ENCODE measurements around the gene IGLL1.
"Not testable (repeated sequence)": the region's sequence is repeated elsewhere in the genome, so short reads cannot be mapped to it uniquely, and the experiment has no call there.

Gene IGLL1

DNA sequence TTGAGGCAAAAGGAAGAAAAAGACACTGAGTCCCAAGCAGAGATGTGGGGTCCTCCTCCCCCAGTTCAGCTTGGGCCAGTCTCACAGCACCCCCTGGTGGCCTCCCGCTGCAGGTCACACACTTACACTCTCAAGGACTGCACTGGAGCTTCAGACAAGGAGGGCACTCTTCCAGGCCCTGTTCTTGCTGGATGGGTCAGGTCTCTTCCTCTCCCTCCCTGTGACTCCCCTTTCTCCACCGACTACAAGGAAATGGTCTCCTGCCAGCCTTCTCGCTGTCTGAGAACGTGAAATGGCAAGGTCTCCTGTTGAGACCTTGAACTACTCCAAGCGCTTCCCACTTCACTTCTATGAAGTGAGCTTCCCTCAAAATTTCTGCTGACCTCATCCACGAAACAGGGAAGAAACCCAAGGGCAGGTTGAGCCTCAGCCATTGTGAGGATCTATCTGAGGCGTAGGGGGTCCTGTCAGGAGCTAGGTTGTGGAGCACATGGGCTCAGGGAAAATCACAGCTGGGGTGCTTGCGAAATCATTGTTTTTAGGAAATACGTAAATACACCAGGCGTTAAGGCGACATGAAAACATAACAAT is 11.2 kb upstream of the IGLL1 start:
- DNase-seq, result peak; percentile 28

DNA sequence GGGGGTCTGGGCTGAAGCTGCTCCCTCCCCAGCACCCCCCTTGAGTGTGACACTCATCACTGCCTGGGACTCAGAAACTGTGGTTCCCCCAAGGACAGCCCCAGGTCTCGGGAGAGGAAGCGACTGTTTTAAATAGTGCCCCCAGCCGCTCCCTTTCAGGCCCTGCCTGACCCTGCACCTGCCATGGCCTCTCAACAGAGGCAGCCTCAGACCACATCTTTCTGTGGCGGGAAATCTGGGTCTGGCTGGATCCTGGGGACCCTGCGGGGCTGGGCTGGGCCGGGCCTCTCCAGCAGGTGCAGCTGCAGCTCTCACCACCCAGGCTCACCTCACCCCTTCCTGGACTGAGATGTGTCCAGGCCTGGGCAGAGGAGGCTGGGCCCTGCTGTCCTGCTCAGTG is 3.7 kb upstream of the IGLL1 start:
- DNase-seq, result no peak

DNA sequence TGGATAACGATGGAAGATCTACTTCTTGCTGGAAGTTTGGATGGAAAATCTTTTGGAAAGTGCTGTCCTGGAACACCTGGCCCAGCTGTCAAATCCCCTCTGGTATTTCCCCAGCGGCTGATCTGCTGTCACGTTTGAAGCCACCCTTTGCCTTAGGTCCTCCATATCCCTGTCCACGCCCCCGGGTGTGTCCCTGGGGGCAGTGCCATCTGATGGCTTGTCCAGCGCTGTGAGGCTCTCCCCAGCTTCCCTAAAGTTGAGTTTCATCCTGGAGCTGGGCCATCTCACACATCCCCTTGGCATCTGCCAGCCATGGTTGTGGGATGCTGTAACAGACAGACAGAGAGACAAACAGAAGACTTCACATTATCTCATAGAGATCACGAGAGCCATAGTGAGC is 3.1 kb upstream of the IGLL1 start:
- no peak for DNase-seq

DNA sequence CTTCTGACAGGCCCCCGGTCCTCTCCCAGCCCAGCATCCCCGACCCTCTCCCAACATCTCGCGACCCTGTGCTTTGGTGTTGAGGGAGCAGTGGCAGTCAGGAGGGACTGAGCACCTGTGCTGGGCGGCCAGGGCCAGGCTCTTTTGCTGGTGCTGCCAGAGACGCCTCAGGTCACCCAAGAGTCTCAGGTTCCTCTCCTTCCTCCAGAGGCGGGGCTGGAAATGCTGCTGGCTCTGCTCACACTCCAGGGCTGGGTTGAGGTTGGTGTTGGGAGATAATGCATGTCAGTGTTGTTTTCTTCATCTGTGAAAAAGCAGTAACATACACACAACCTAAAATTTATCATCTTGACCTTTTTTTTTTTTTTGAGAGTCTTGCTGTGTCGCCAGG is 1.2 kb upstream of the IGLL1 start:
- no peak for DNase-seq

DNA sequence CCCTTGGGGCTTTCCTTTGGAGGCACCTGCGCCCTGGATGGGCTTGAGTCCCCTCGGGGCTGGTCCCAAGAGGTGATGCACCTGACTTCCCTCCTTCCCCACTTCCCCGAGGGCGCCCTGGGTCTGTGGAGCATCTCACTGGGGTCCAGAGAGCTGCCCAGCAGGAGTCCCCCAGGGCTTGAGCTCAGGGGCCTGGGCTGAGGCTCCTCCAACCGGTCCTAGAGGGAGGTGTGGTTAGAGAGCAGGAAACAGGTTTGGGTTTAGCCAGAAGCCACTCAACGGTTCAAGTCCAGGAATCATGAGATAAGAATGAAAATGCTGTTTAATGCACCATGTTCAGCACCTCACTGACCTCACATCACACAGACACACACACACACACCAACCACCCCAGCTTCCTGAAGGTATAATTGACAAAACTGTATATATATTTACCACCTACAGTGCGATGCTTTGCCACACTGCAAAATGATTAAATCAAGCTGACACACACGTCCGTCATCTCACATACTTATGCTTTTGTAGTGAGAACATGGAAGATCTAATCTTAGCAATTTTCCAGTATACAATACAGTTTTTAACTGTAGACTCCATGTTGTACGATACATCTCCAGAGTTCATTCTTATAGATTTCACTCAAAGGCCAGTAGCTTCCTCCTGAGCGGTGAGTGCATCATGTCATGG is 628 bp upstream of the IGLL1 start:
- DNase-seq, result no peak

DNA sequence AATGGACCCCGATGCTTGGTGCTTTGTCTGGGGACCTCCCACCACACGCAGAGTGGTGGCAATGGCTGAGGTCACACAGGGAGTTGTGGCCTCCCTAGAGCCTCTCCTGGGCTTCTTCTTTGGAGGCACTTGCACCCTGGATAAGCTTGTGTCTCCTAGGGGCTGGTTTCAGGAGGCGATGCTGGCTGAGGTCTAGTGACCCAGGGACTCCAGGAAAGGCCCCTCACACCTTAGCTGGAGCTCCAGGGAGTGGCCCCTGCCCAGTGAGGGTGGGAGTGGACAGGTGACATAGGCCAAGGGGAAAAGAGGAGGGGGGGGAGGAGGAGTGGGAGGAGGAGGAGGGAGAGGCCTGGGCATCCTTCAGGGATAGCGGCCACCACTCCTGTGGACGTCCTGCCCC is 810 bp downstream of the IGLL1 start:
- no peak for DNase-seq

DNA sequence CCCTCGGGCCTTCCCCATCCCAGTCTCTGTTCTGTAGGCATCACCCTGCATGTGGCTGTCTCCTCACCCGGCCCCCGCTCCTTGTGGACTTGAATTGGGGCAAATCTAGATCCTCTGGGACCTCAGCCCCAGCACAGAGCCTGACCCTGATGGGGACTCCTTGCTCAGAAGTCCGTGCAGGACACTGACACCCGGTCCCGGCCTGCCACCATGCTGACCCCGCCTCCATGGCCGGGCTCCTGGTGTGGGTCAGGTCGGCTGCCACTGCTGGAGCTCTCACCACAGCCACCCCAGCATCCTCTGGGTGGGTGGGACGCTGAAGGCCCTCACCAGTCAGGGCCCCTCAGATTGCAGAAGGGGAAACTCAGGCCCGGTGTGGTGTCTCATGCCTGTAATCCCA is 1.8 kb downstream of the IGLL1 start:
- DNase-seq, result no peak

DNA sequence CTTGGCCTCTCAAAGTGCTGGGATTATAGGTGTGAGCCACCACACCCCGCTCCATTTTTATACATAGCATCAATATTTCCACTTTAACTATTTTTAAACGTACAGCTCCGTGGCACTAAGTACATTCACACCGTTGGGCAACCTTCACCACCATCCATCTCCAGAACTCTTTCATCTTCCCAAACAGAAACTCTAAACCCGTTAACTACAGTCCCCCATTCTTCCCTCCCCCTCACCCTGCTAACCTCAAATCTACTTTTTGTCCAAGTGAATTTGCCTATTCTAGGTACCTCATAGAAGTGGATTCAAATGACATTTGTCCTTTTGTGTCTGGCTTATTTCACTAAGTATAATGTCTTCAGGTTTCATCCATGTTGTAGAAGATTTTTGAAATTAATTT is 3.4 kb downstream of the IGLL1 start:
- no peak for DNase-seq

DNA sequence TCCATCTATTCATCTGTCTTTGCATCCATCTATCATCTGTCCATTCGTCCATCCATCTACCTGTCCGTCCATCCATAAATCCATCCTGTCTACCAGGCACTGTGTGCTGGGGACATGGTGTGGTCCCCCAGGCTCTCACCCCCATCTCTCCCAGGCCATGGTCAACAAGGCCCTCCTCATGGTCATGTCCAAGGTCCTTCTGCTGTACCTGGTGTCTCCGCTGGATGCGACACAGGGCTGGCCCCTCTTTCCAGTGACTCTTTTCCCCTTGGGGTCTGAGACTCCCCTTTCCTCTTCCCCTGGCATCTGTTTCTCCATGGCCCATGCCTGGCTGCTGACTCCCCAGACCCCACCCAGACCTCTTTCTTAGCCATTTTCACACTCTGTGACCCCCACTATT is 4.5 kb downstream of the IGLL1 start:
- no peak for DNase-seq

DNA sequence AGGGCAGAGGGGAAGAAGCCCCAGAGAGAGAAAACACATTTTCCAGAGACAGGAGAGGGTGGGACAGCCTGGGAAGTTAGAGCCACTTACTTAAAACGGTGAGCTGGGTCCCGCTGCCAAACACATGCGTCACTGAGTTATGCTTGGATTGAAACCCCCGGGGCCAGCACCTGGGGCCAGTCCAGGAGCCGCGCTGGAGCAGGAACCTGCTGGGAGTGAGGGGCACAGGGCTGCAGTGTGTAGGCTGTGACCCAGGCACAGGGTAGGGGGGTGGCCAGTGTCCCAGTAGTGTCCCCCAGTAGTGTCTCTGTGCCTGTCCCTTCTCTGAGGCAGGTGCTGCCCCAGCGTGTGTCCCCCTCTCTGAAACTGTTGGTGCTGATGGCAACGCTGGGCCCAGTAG is 5.2 kb downstream of the IGLL1 start:
- no peak for DNase-seq

DNA sequence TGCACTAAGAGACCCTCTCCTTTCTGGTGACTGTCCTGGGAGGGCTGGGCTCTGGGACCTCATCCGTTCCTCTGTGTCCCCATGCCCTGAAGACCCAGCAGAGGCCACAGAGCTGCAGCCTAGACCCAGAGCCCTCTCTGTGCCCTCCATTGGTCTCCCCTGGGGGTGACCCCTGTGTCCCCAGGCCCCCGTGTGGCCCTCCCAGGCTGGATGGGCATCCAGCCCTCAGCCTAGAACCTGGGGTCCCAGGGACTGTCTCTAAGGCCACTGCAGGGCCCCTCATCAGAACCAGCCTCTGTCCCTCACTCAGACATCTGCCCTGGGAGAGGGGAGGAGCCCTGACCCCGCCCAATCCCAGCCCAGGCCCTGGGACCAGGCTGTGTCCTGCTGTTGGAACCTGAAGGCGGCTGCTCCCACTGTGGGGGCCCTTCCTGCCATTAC is 5.7 kb downstream of the IGLL1 start:
- no peak for DNase-seq

DNA sequence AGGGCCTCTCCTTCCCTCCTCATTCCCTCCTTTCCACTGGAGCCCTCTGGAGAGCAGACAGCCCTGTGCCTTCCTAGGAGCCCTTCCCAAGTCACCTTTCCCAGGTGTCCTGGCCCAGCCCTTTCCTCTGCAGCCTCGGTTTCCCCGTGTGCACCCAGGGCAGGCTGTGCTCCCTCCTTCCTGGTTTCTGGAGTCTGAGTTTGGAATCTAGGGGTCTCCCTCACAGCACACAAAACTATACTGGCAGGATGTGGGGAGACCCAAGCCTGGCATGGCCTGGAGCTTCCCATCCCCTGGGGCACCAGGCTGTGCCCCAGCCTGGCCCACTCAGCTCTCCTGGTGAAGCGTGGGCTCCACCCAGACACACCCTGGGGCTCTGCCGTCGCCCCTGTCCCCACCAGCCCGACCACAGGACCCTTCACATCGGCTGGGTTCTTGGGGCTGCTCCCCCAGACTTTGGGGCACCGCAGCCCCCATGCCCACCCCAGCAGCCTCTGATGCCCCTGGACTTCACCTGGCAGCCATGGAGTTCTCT is 6.3 kb downstream of the IGLL1 start:
- DNase-seq, result not testable (repeated sequence)

DNA sequence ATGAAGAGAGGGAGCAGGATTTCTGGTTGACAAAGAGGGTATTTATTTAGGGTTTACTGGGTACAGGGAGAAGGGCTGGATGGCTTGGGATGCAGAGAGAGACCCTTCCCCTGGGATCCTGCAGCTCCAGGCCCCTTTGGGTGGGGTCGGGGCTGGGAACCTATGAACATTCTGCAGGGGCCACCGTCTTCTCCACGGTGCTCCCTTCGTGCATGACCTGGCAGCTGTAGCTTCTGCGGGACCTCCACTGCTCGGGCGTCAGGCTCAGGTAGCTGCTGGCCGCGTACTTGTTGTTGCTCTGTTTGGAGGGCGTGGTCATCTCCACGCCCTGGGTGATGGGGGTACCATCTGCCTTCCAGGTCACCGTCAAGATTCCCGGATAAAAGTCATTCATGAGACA is 7.0 kb downstream of the IGLL1 start:
- DNase-seq, result not testable (repeated sequence)

DNA sequence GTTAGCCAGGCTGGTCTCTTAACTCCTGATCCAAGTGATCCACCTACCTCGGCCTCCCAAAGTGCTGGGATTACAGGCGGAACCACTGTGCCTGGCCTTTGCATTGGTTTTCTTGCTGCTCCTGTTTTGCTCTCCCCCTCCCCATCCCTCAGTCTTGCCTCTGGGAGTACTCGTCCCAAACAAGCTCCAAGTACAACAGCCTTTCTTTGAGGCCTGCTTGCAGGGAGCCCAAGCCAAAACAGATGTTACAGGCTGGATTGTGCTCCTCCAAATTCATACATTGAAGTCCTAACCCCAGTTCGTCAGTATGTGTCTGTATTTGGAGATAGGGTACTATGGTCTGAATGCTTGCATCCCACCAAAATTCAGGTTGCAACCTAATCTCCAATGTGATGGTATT is 8.6 kb downstream of the IGLL1 start:
- DNase-seq, result no peak

DNA sequence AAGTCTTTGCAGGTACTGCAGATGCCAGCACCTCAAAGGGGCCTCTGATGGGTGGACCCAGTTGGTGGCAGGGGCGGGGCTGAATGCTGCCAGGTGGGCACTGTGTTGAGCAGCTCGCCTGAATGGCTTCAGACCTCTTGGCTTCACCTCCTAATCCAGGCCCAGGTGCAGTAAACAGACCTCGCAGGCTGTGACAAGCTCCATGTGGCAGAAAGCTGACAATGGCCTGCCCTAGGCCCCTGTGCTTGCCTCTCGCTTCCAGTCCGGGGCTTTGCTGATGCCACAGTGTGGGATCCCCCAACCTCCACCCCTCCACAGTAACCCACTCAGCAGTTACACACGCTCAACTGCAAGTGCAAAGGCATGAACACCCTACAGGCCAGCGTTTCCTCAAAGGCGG is 9.4 kb downstream of the IGLL1 start:
- no peak for DNase-seq

DNA sequence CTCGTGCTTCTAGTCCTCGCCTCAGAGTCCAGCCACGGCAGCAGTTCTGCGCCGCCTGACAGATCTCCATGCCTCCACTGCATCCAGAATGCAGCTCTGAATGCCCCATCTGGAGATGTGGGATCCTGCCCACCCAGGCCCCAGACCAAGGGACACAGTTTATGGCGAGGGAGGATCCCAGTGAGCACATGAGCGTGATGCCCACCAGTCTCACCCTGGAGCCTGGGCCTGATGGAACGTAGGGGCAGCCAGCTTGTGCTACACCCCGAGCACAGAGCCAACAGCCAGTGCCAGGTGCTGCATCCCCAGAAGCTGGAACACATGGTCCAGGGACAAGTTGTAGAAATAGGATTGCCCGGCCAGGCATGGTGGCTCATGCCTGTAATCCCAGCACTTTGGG is 10.4 kb downstream of the IGLL1 start:
- DNase-seq, result no peak

DNA sequence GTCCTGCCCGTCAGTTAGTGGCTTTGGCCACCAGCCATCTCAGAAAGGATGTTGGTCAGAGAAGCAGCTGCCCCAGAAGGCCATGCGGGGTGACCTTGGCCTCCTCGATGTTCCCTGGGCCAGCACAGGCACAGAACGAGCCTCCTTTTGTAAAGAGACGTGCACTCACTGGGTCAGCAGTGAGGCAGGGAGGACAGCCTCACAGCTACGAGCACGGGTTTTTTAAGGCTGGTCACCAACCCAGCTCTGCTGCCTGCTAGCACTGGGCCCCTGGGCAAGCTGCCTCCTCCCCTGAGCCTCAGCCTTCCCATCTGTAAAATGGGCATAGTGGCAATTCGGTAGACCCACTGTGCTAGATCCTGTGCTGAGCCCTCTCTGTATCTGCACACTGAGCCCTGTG is 10.8 kb downstream of the IGLL1 start:
- DNase-seq, result no peak

DNA sequence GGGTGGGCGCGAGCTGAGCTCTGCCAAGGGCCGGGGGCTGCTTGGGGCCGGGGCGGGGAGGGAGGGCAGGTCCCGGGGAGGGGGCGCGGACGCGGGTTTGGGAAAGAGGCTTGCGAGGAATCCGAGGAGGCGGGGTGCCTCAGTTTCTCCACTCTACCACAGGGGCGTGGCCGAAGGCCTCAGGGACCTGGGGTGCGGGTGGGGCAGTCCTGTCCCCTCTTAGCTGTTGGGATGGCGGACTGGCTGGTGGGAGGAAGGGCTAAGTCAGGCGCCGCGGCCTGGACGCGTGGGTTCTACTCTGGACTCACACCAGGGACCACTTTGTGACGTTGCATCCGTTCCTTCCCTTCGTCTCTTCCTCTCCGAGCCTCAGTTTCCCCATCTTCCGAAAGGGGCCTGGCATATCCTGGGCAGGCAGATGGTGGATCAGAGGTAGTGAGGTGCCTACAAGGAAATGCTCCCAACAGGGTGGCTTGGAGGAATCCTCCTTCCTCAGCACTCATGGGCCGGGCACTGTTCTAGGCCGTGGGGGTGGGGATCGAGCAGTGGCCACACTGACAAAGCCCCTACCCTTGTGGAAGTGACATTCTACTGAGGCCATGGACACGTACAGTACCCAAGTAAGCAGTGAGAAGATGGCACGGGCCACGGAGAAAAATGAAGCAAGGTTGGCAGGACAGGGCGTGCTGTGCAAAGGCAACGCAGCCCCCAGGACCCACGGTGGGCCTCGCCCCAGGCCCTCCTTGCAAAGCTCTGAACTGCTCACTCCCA is 13.2 kb downstream of the IGLL1 start:
- no peak for DNase-seq

DNA sequence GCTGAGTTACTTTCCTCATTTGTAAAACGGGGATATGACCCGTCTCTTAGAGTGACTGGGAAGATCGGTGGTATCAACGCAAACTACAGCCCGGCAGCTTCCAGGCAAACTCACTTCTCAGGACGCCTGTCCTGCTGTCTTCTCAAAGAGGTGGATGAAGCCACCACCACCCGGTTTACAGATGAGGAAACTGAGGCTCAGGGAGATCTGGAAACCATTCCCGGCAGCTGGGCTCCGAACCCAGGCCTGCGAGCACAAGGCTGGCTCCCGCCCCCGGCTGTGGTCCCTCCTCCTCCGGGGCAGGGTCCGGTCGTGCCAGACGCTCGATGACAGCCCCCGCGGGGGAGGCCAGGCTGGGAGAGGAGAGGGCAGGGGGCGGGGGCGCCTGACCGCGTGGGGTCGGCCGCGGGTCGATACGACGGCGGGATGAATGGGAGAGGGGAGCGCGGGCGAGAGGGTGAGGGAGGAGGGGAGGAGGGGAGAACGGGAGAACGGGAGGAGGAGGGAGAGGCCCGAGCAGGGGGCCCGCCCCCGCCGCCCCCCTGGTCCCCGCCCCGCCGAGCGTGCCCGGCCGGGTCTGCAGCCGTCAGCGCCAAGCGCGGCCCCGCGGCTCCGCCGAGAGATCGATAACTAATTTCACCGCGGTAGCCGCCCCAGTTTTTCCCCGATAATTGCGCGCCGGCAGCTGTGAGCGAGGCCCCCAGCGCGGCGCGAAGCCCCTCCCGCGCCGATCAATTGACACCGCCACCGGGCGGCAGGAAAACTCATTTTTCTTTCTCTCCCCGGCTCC is 14.0 kb downstream of the IGLL1 start:
- no peak for DNase-seq

DNA sequence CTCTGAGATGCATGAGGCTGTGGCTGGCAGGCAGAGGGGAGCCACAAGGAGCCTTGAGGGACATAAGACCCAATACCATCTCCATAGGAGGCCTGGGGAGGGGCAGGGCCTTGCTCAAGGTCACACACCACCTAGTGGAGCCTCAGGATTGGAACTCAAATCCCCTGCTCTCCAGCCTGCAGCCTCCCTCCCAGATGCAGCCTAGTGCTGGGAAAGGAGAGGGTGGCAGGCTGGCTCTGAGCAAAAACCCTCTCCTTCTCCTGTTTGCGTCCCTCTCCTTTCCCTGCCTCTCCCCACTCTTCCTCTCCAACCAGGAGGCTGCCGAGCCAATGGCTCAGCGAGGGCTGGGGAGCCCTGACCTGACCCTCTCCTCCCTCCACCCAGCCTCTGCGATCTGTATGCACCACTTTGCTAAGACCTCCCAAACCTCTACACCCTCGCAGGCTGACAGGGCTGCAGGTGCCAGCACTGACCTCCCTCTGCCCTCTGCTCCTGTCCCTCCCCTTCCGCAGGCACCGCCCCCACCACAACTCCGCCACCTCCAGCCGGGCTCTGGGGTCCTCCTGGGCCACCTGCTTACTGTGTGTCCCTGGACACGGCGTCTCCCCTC is 14.7 kb downstream of the IGLL1 start:
- no peak for DNase-seq

DNA sequence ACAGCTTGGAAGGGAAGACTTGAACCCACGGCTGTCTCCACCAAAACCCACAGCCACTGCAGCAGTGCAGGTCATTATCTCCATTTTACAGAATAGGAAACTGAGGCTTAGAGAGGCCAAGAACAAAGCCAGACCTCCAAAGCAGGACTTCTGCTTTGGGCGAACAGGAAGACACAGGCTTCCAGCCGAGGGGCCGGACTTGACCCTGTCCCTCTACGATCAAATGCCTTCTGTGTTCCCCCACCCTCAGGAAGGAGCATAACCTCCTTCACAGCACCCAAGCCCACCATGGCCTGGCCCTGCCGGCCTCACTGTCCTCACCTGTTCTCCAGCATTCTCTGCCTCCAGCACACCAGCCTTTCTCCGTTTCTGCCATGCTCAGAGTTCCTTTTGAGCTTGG is 15.8 kb downstream of the IGLL1 start:
- DNase-seq, result no peak

DNA sequence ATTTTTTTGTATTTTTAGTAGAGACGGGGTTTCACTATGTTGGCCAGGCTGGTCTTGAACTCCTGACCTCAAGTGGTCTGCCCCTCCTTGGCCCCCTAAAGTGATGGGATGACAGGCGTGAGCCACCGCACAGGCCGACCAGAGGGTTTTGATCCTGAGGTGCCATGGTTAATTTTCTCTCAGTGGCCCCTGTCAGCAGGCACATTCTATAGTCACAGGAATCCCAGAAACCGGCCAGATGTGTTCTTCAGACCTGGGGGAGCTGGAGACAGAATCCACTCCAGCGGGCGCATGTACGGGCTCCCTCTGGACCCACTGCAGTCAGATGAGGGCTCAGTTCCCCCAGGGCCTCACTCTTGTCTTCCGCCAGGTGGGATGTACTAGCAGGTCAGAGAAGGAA is 17.0 kb downstream of the IGLL1 start:
- DNase-seq, result no peak

DNA sequence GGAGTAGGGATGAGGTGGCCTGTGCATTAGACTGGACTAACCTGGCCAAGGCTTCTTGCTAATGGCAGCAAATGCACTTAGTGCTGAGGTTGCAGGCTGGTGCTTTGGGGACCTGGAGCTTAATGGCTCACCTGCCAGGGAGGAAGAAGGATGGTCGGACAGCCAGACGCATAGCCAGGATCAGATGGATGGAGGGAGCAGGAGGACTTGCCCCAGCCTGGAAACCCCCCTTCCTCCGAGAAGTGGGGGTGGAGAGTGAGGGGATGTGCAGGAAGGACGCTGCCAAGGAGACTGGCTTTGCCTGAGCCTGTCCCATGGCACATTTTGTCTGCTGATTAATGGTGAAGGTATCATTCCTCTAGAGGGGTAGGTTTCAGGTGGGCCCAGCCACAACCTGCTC is 17.9 kb downstream of the IGLL1 start:
- no peak for DNase-seq

Measured in effector CD4-positive, alpha-beta T cell (primary cell).